Suppressor macrophage treated with lipopolysaccharide for 4 hours (primary cell): ENCODE results near the gene TBC1D1.

Experiments used
- DNase-seq: peaks from one replicate; pipeline ENCODE4 v3.0.0-alpha.2; 2020

The TBC1D1 gene

GRCh38 chr4:38178392-38178995 is 287.6 kb downstream of the TBC1D1 start:
- no peak for DNase-seq

GRCh38 chr4:38179690-38180377 is 288.9 kb downstream of the TBC1D1 start:
- peak; percentile 82 for DNase-seq

- DNase-seq = no peak
Measured at GRCh38 chr4:38180456-38180855, 289.6 kb downstream of the TBC1D1 start.

- no peak for DNase-seq
Measured at GRCh38 chr4:38181286-38181685, 290.4 kb downstream of the TBC1D1 start.

- no peak for DNase-seq
Measured at GRCh38 chr4:38182334-38182998, 291.6 kb downstream of the TBC1D1 start.

GRCh38 chr4:38184404-38184803 is 293.5 kb downstream of the TBC1D1 start:
- no peak for DNase-seq

- no peak for DNase-seq
Measured at GRCh38 chr4:38185406-38186144, 294.7 kb downstream of the TBC1D1 start.

- DNase-seq = no peak
Measured at GRCh38 chr4:38188136-38188535, 297.3 kb downstream of the TBC1D1 start.

GRCh38 chr4:38188631-38189101 is 297.8 kb downstream of the TBC1D1 start:
- no peak for DNase-seq
